Nephron progenitor cell (in vitro differentiated cells): ENCODE data around the gene ISOC2.

Source experiments
- DNase-seq: peaks from one replicate; pipeline ENCODE4 v3.0.0; 2021
- H3K27ac Mint-ChIP-seq: 2 replicates; pipeline ENCODE4 v1.8.0; 2021; ENCODE audit warnings: mild to moderate bottlenecking, moderate library complexity, mixed read lengths
- H3K27me3 Mint-ChIP-seq: 2 replicates; pipeline ENCODE4 v1.8.0; 2021; ENCODE audit warnings: mild to moderate bottlenecking, low read depth, mixed read lengths; ENCODE audit not compliant: poor library complexity
- H3K36me3 Mint-ChIP-seq: 2 replicates; pipeline ENCODE4 v1.8.0; 2021; ENCODE audit warnings: low read depth, mixed read lengths
- H3K4me1 Mint-ChIP-seq: 2 replicates; pipeline ENCODE4 v1.8.0; 2021; ENCODE audit warnings: mixed read lengths
- H3K4me3 Mint-ChIP-seq: 2 replicates; pipeline ENCODE4 v1.8.0; 2021; ENCODE audit warnings: mild to moderate bottlenecking, moderate library complexity, mixed read lengths
- H3K9me3 Mint-ChIP-seq: 2 replicates; pipeline ENCODE4 v1.8.0; 2021; ENCODE audit warnings: mild to moderate bottlenecking, moderate library complexity, mixed read lengths
- TF ChIP-seq, protein P1 (sequence below): fragments of 200-600 bp; sonication (generic); IDR thresholded peaks from 2 replicates; pipeline ENCODE4 v1.5.0; 2021; ENCODE audit warnings: antibody characterized with exemption

The ISOC2 gene

DNA sequence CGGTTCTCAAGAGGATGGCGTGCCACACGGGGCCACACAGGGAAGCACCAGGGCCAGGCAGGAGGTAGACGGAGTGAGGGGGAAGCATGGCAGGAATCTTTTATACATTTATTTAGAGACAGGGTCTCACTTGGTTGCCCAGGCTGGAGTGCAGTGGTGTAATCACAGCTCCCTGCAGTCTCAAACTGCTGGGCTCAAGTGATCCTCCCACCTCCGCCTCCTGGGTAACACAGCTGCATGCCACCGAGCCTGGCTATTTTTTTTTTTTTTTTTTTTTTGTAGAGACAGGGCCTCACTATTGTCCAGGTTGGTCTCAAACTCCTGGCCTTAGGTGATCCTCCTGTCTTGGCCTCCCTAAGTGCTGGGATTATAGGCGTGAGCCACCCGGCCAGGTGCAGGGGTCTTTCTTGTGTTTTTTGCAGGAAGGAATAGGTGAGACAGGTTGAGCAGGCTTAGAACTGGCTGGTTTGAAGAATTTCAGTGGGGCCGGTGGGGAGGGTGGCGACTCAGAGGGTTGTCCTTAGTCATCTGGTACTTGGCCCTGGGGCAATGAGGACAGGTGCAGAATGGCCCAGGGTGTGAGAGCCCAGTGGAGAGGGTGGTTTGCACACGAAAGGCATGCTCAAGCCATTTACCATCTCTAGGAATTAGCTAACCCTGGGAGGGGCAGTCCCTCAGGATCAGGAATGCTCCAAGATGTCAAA lies 34.4 kb upstream of the ISOC2 start:
- TF ChIP-seq, protein P1, sequence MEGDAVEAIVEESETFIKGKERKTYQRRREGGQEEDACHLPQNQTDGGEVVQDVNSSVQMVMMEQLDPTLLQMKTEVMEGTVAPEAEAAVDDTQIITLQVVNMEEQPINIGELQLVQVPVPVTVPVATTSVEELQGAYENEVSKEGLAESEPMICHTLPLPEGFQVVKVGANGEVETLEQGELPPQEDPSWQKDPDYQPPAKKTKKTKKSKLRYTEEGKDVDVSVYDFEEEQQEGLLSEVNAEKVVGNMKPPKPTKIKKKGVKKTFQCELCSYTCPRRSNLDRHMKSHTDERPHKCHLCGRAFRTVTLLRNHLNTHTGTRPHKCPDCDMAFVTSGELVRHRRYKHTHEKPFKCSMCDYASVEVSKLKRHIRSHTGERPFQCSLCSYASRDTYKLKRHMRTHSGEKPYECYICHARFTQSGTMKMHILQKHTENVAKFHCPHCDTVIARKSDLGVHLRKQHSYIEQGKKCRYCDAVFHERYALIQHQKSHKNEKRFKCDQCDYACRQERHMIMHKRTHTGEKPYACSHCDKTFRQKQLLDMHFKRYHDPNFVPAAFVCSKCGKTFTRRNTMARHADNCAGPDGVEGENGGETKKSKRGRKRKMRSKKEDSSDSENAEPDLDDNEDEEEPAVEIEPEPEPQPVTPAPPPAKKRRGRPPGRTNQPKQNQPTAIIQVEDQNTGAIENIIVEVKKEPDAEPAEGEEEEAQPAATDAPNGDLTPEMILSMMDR: no peak
- Mint-ChIP-seq H3K9me3 (no peaks in the 10 kb centered on the region), H3K4me3 (no peak overlapping the region), H3K27me3 (peaks cover 19% of the 10 kb centered on the region), H3K27ac (no peak overlapping the region), H3K4me1 (peaks cover 52% of the 10 kb centered on the region), H3K36me3 (no peaks in the 10 kb centered on the region)
- DNase-seq: no peak

DNA sequence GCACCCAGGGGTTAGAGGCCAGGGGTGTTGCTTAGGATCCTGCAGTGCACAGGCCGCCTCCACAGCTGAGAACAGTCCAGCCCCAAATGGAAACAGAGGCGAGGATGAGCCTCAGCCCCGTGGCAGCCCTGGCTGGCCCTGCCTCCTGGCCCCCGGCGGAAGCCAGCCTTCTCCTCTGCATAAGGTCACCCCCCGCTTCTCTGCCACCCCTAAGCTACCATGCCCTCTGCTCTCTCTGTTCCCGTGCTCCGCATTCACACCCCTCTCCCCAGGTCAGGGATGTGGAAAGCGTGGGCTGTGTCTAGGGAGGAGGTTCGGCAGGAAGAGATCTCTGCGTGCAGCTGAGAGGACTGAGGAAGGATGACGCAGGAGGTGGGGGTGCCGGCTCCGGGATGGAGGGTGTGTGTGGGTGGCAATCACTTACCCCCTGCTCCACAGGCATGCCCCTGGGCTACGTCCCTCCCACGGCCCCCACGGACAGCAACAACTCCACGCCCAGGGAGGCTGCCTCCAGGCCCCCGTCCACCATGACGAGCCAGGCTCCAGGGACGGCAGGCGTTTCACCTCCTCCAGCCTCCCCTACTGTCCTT lies 32.8 kb upstream of the ISOC2 start:
- H3K4me1 Mint-ChIP-seq: peaks cover 49% of the 10 kb centered on the region
- no peak overlapping the region for H3K4me3 Mint-ChIP-seq
- no peaks in the 10 kb centered on the region for H3K36me3 Mint-ChIP-seq
- no peak overlapping the region for H3K27ac Mint-ChIP-seq
- peaks cover 13% of the 10 kb centered on the region for H3K27me3 Mint-ChIP-seq
- DNase-seq: no peak
- TF ChIP-seq, protein P1: no peak
- no peaks in the 10 kb centered on the region for H3K9me3 Mint-ChIP-seq

DNA sequence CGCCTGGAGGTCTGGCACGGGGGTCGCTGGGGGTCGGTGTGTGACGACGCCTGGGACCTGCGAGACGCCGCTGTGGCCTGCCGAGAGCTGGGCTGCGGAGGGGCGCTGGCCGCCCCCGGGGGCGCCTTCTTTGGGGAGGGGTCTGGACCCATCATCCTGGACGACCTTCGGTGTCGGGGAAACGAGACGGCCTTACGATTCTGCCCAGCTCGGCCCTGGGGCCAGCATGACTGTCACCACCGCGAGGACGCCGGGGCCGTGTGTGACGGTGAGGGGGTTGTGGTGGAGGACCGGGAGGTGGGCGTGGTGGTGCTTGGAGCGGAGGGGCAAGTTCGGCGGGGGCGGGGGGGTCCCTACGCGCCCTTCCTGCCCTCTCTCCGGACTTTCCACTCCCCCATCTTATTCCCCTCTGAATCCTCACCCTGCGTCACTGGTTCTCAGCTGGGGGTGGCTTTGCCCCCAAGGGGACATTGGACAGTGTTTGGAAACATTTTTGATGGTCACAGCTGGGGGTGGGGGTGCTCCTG lies 32.3 kb upstream of the ISOC2 start:
- H3K27ac Mint-ChIP-seq: no peak overlapping the region
- TF ChIP-seq, protein P1: no peak
- H3K27me3 Mint-ChIP-seq: peaks cover 8% of the 10 kb centered on the region
- H3K4me3 Mint-ChIP-seq: no peak overlapping the region
- H3K36me3 Mint-ChIP-seq: no peaks in the 10 kb centered on the region
- peaks cover 43% of the 10 kb centered on the region for H3K4me1 Mint-ChIP-seq
- no peaks in the 10 kb centered on the region for H3K9me3 Mint-ChIP-seq
- DNase-seq: no peak

DNA sequence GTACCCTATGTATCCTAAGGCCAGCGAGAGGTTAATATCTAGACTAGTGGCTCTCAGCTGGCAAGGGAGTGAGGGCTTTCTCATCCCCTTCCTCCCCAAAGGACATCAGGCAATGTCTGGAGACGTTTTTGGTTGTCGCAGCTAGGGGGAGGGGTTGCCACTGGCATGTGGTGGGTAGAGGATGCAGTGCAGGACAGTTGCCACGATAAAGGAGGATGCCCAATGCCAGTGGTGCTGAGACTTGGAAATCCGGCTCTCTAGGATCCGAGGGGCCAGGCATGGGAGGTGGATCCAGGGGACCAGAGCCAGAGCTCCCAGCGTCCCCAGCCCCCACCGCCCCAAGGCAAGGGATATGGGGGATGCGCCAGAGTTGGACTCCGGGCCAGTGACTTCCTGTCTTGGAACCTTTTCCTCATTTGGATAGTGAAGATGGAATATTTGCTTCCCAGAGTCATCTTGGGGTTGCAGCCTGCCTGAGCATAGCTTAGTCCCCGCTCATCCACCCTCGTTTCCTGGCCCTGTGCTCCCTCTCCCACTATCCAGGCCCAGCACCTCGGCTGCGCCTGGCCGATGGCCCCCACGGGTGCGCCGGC lies 31.7 kb upstream of the ISOC2 start:
- Mint-ChIP-seq H3K27me3 (peaks cover 8% of the 10 kb centered on the region), H3K27ac (no peak overlapping the region), H3K4me1 (peaks cover 47% of the 10 kb centered on the region)

DNA sequence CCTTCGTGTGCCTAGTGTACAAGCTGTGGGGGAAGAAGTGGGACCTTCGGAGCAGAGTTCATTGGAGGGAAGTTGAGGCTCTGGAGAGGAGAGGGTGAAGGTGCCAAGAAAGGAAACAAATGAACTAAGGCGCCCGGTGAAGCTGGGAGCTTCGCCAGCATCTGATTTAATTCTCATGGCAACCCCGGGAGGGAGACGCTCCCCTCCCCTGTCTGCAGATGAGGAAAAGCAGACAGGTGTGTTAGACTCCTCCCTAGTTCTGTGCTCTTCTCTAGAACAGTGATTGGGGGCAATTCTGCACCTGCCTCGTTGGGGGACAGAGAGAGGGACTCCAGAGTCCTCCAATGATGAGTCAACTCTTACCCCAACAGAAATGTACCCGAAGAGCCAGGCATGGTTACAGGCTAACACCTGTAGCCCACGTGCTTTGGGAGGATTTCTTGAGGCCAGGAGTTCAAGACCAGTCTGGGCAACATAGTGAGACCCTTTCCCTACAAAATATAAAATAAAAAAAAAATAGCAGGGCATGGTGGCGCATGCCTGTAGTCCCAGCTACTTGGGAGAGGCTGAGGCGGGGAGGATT lies 31.0 kb upstream of the ISOC2 start:
- peaks cover 6% of the 10 kb centered on the region for H3K27me3 Mint-ChIP-seq
- peak overlapping the region; percentile 43 for H3K27ac Mint-ChIP-seq
- H3K9me3 Mint-ChIP-seq: no peaks in the 10 kb centered on the region
- no peaks in the 10 kb centered on the region for H3K36me3 Mint-ChIP-seq
- no peak overlapping the region for H3K4me3 Mint-ChIP-seq
- DNase-seq: no peak
- TF ChIP-seq, protein P1: no peak
- peaks cover 51% of the 10 kb centered on the region for H3K4me1 Mint-ChIP-seq

More for the DNA sequence above, 31.7 kb upstream of the ISOC2 start:
- no peaks in the 10 kb centered on the region for H3K36me3 Mint-ChIP-seq
- no peak overlapping the region for H3K4me3 Mint-ChIP-seq
- TF ChIP-seq, protein P1: no peak
- DNase-seq: no peak
- no peaks in the 10 kb centered on the region for H3K9me3 Mint-ChIP-seq
